Type B pancreatic cell (in vitro differentiated cells): ENCODE results near the gene SLC29A3. TPM values are rescaled to one million over a fixed set of nuclear protein-coding genes. Genes with fewer than 3 reads are reported as not detected.

Source experiments
- DNase-seq: peaks from one replicate; pipeline ENCODE4 v3.0.0; 2021; ENCODE audit warnings: mixed read lengths; ENCODE audit not compliant: unreplicated experiment; ENCODE audit errors: extremely low spot score
- H3K27ac Mint-ChIP-seq: 2 replicates; pipeline ENCODE4 v1.8.0; 2021; ENCODE audit warnings: mild to moderate bottlenecking, mixed read lengths
- H3K27me3 Mint-ChIP-seq: 2 replicates; pipeline ENCODE4 v1.8.0; 2021; ENCODE audit warnings: mixed read lengths
- H3K36me3 Mint-ChIP-seq: 2 replicates; pipeline ENCODE4 v1.8.0; 2021; ENCODE audit warnings: mixed read lengths
- H3K4me1 Mint-ChIP-seq: one replicate; pipeline ENCODE4 v1.8.0; 2021; ENCODE audit warnings: mixed read lengths; ENCODE audit not compliant: unreplicated experiment
- H3K4me3 Mint-ChIP-seq: 2 replicates; pipeline ENCODE4 v1.8.0; 2021; ENCODE audit warnings: mild to moderate bottlenecking, mixed read lengths
- H3K9me3 Mint-ChIP-seq: 2 replicates; pipeline ENCODE4 v1.8.0; 2021; ENCODE audit warnings: mixed read lengths
- CTCF ChIP-seq: fragments of 200-600 bp; sonication (generic); conservative IDR thresholded peaks from 2 replicates; pipeline ENCODE4 v1.5.0; 2021; ENCODE audit warnings: antibody characterized with exemption, mild to moderate bottlenecking
- total RNA-seq: library from RNA; stranded (reverse); gene quantifications from 2 replicates; pipeline ENCODE4 v1.2.1, GENCODE V29; 2021; ENCODE audit warnings: low replicate concordance

Gene SLC29A3
- total RNA-seq, 1 donor from 2014 or later, result 8.8 TPM

- Mint-ChIP-seq H3K27me3 (peaks cover 15% of the 10 kb centered on the region), H3K9me3 (peaks cover 5% of the 10 kb centered on the region), H3K4me3 (no peak overlapping the region), H3K36me3 (no peaks in the 10 kb centered on the region), H3K27ac (no peak overlapping the region), H3K4me1 (peaks cover 9% of the 10 kb centered on the region)
- no peak for DNase-seq
- no peak for TF ChIP-seq CTCF
Measured at GRCh38 chr10:71374481-71375233, 55.6 kb downstream of the SLC29A3 start.

GRCh38 chr10:71375952-71376351 lies 56.9 kb downstream of the SLC29A3 start:
- no peak for DNase-seq
- Mint-ChIP-seq H3K27me3 (peaks cover 15% of the 10 kb centered on the region), H3K27ac (no peak overlapping the region), H3K36me3 (no peaks in the 10 kb centered on the region), H3K4me3 (peak overlapping the region; percentile 59), H3K9me3 (peaks cover 5% of the 10 kb centered on the region), H3K4me1 (peaks cover 9% of the 10 kb centered on the region)
- no peak for TF ChIP-seq CTCF

GRCh38 chr10:71378336-71379117 lies 59.5 kb downstream of the SLC29A3 start:
- Mint-ChIP-seq H3K4me1 (peaks cover 9% of the 10 kb centered on the region), H3K9me3 (peaks cover 5% of the 10 kb centered on the region), H3K4me3 (peak overlapping the region; percentile 13), H3K27ac (peak overlapping the region; percentile 29), H3K27me3 (peaks cover 7% of the 10 kb centered on the region), H3K36me3 (no peaks in the 10 kb centered on the region)
- TF ChIP-seq CTCF, result no peak
- DNase-seq, result no peak

- Mint-ChIP-seq H3K9me3 (peaks cover 5% of the 10 kb centered on the region), H3K4me3 (no peak overlapping the region), H3K4me1 (peaks cover 9% of the 10 kb centered on the region), H3K27me3 (peaks cover 7% of the 10 kb centered on the region), H3K36me3 (no peaks in the 10 kb centered on the region), H3K27ac (no peak overlapping the region)
- no peak for DNase-seq
- no peak for TF ChIP-seq CTCF
Measured at GRCh38 chr10:71379118-71379766, 60.2 kb downstream of the SLC29A3 start.

- peaks cover 8% of the 10 kb centered on the region for H3K27me3 Mint-ChIP-seq
- no peak for DNase-seq
- H3K9me3 Mint-ChIP-seq, result peaks cover 5% of the 10 kb centered on the region
- H3K36me3 Mint-ChIP-seq, result no peaks in the 10 kb centered on the region
- no peak for TF ChIP-seq CTCF
- peaks cover 9% of the 10 kb centered on the region for H3K4me1 Mint-ChIP-seq
- no peak overlapping the region for H3K27ac Mint-ChIP-seq
- H3K4me3 Mint-ChIP-seq, result no peak overlapping the region
Measured at GRCh38 chr10:71380841-71381240, 61.8 kb downstream of the SLC29A3 start.
